ENCODE results near the gene TCERG1.
"Not testable (repeated sequence)": the region's sequence is repeated elsewhere in the genome, so short reads cannot be mapped to it uniquely, and the experiment has no call there.

TCERG1 gene

DNA sequence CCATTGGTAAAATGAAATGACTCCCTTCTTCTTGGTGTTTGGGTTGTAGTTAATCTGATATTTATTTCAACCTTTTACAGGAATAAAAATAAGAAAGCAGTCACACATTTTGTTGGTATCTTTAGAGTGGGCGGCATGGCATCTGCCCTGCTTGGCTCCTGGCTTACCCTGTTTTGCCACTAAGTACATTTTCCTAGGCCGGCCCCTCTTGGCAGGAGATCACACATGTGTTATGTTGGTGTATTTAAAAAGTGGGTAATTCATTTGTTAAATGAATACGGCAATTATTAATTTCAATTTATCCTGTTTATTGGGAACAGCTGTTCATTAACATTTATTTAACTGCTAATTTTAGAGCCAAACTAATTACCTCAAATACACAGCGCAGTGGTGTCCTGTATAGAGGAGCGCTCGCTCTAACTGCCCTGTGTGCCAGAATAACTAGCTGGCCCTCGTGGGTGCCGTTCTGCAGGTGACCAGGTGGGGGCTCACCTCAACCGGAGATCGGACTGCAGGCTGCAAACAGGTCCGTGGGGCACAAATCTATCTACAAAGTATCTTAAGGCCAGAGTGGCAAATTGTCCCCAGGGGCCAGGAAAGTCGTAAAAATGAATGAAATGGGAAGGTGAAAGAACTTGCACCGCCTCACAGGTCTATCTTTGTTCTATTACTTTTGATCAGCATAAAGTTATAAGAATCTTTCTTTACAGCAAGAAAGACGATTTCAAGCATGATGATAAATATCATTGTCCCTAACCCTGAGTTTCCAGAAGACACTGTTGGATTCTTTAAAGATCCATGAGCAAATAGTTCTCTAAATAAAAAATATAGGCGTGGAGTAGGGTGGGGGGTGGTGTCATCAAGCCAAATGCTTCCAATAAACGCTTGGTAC is 95.1 kb downstream of the TCERG1 start:
- peak; percentile 57 for DNase-seq (ENCODE audit: low read depth)
- H3K4me3 ChIP-seq (ENCODE audit: low read length), result no peak overlapping the region
- TF ChIP-seq, protein P1, sequence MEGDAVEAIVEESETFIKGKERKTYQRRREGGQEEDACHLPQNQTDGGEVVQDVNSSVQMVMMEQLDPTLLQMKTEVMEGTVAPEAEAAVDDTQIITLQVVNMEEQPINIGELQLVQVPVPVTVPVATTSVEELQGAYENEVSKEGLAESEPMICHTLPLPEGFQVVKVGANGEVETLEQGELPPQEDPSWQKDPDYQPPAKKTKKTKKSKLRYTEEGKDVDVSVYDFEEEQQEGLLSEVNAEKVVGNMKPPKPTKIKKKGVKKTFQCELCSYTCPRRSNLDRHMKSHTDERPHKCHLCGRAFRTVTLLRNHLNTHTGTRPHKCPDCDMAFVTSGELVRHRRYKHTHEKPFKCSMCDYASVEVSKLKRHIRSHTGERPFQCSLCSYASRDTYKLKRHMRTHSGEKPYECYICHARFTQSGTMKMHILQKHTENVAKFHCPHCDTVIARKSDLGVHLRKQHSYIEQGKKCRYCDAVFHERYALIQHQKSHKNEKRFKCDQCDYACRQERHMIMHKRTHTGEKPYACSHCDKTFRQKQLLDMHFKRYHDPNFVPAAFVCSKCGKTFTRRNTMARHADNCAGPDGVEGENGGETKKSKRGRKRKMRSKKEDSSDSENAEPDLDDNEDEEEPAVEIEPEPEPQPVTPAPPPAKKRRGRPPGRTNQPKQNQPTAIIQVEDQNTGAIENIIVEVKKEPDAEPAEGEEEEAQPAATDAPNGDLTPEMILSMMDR (conservative IDR thresholded peaks at IDR 0.05; ENCODE audit: low read length), result peak; percentile 80

DNA sequence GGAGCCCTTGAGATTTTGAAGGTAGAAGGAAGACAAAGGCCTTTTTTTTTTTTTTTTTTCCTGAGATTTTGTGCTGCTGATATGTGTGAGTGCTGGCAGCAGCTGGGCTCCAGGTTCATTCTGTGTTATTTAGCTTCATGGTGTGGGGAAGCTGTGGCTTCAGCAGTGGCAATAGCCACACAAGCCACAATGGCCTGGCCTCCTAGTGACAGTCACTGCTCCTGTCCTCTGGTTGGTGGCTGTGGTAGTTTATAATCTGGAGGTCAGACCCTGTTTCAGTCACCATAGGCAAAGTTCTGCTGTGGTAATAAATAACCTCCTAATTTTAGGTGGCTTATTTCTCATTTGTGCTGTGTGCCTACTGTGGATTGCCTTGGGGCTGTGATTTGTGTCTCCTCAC is 97.1 kb downstream of the TCERG1 start:
- H3K4me3 ChIP-seq (ENCODE audit: low read length), result no peak overlapping the region
- no peak for DNase-seq (ENCODE audit: low read depth)
- TF ChIP-seq, protein P1 (conservative IDR thresholded peaks at IDR 0.05; ENCODE audit: low read length), result no peak

DNA sequence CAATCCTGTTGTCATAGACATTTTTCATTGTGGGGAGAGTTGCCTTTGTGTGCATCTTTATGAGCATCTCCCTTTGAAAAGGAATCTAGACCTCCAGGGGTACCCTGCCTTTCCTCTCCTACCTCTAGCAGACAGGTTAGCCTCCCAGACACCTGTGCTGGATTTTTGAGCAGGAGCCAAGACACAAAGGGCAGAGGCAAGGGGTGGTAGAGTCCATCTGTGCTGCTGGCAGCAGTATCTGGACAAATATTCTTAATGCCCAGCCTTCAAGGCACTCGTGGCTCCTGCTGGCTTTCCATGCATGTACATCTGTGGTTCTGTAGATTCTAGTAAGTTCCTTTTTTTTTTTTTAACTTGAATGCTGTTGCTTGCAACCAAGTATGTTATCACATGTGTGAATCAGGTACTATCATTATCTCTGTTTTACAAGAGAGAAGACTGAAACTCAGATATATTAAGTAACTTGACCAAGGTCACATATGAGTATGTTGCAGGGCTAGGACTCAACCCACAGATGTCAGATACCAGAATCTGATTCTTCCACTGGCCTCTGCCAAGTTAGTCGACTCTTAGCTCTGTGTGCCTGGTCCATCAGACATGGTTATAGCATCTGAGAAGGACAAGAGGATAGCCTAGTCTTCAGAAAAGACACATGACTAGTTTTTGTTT is 101.8 kb downstream of the TCERG1 start:
- no peak overlapping the region for H3K4me3 ChIP-seq (ENCODE audit: low read length)
- TF ChIP-seq, protein P1 (conservative IDR thresholded peaks at IDR 0.05; ENCODE audit: low read length), result no peak
- DNase-seq (ENCODE audit: low read depth), result no peak

DNA sequence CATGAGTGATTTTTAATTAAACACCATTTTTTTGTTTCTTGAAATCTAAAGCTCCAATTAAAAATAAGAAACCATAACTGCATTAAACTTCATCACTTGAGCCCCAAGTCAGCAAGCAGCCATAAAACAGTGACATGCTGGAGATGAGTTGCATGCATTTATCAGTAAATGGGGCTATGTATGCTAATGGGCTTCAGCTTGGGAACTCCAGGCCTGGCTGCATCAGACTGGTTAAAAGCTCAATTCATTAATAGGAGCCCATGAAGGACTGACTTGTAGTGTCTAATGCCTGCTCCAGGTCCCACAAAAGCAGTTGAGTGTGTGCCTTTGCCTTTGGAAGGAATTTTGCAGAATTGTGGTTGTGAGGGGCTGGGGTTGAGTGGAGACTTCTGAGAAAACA is 102.5 kb downstream of the TCERG1 start:
- DNase-seq (ENCODE audit: low read depth), result no peak
- no peak overlapping the region for H3K4me3 ChIP-seq (ENCODE audit: low read length)
- TF ChIP-seq, protein P1 (conservative IDR thresholded peaks at IDR 0.05; ENCODE audit: low read length), result no peak

DNA sequence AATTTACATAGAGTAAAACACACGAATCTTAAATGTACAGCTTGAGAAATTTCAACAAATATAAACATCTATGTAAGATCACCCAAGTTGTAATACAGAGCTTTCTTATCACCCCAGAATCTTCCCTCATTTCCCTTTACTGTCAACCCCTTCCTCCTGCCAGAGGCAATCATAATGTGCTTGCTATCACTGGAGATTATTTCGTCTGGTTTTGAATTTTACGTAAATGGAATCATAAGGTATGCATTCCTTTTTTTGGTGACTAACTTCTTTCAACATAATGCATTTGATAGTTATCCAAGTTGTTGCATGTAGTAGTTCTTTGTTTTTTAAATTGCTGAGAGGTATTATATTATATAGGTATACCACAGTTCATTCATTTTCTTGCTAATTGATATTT is 106.3 kb downstream of the TCERG1 start:
- no peak for DNase-seq (ENCODE audit: low read depth)
- TF ChIP-seq, protein P1 (conservative IDR thresholded peaks at IDR 0.05; ENCODE audit: low read length), result no peak
- H3K4me3 ChIP-seq (ENCODE audit: low read length), result no peak overlapping the region

DNA sequence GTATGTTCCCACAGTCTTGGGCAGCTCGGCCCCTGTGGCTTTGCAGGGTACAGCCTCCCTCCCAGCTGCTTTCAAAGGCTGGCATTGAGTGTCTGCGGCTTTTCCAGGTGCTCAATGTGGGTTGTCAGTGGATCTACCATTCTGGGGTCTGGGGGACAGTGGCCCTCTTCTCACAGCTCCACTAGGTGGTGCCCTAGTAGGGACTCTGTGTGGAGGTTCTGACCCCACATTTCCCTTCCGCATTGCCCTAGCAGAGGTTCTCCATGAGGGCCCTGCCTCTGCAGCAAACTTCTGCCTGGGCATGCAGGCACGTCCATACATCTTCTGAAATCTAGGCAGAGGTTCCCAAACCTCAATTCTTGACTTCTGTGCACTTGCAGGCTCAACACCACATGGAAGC is 109.8 kb downstream of the TCERG1 start:
- not testable (repeated sequence) for H3K4me3 ChIP-seq (ENCODE audit: low read length); DNase-seq (ENCODE audit: low read depth)

DNA sequence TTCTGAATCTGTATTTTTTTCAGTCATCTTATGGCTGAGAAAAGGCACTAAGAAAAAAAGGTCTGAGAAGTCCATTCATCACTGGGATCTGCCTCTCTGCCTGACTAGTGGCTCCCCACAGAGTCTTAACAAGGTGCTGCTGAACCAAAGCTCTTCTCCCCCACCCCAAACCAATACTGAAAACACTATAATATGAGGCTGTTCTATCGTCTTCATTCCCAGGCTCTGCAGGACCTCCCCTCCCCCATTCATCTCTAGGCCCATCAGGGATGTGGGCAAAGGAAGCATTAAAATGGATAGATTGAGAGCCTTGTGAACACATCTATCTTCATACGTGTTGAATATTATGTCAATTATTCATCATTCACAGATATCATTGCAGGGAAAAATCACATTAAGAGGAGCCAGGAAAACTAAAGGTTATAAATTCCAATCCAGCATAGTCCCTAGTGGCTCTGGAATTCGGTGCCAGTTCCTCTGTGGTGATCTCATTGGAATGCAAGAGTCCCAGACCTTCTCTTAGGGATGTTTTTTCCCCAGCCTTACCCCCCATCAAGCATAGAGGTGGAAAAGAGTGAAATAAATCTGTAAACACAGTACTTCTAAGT is 113.2 kb downstream of the TCERG1 start:
- DNase-seq (ENCODE audit: low read depth), result peak; percentile 61
- TF ChIP-seq, protein P1 (conservative IDR thresholded peaks at IDR 0.05; ENCODE audit: low read length), result no peak

More for the DNA sequence above, 113.2 kb downstream of the TCERG1 start:
- no peak overlapping the region for H3K4me3 ChIP-seq (ENCODE audit: low read length)

All from AG10803 (cell line).